ENCODE results near the gene MED7.
A peak's percentile ranks its signal among the peaks of the same experiment; 100 is the strongest.
"Not testable (repeated sequence)": the region's sequence is repeated elsewhere in the genome, so short reads cannot be mapped to it uniquely, and the experiment has no call there.

Gene MED7, protein sequence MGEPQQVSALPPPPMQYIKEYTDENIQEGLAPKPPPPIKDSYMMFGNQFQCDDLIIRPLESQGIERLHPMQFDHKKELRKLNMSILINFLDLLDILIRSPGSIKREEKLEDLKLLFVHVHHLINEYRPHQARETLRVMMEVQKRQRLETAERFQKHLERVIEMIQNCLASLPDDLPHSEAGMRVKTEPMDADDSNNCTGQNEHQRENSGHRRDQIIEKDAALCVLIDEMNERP

DNA sequence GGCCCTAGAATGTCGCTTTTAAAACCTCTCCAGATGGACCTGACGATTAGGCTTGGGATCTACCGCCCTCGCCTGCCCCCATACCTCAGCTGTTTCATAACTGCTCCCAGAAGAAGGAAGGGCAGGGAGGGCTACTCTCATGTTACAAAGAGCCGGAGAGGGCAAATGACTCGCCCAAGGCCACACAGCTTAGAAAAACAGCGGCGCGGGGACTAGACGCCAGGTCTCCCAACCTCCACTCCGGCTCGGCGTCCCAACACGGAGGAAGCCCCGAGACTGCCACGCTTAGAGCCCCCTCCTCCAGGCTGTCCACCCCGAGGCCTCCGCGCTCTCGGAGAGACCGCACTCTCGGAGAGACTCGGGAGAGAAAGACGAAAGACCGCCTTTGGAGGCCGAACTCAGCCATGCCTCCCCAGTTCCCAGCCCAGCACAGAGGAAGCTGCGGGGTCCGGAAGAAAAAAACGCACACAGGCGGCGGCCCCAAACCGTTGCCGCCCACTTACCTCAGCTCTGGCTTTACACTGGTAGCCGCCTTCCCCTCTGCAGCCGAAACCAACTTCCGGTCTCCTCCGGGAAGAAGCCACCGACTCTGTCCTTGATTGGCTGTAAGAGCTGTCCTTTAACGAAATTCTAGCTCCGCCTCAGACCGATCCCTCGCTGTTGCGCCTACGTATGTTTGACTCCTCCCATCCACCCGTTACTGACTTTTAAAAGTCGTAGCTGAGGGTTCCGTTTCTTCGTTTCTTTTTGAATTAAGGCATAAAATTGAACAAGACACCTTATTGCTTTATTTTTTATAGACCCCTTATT, at the start of gene MED7:
Gene MED7 (minus strand): TSS at position 549 of the 810 bp plus-strand sequence. CDS start 3,434 bp downstream, outside the sequence.
- Histone ChIP-seq H3K27ac (ENCODE audit: low read depth, low read length) (peak within 1 kb of the TSS; percentile 88), H3K9me3 (ENCODE audit: control insufficient read depth in 5 of 5, low read length in 5 of 5) (no peaks in the 10 kb centered on the region), H3K27me3 (ENCODE audit: control insufficient read depth in 5 of 5, insufficient read depth in 4 of 5, low read length in 5 of 5) (no peaks in the 10 kb centered on the region), H3K4me1 (ENCODE audit: control insufficient read depth in 5 of 5, insufficient read depth in 5 of 5, low read length in 5 of 5) (peaks cover 2 to 21% (median 17%) of the 10 kb centered on the region in 5 donors), H3K36me3 (ENCODE audit: control insufficient read depth in 5 of 5, insufficient read depth in 5 of 5, low read length in 5 of 5) (peaks cover 10 to 18% (median 14%) of the 10 kb centered on the region in 5 donors), H3K4me3 (ENCODE audit: low read depth in 1 of 5, low read length in 5 of 5) (peak within 1 kb of the TSS; percentile 88 to 97 (median 94)), H3K9ac (ENCODE audit: low read length in 5 of 5) (peak within 1 kb of the TSS; percentile 74 to 99 (median 98))

DNA sequence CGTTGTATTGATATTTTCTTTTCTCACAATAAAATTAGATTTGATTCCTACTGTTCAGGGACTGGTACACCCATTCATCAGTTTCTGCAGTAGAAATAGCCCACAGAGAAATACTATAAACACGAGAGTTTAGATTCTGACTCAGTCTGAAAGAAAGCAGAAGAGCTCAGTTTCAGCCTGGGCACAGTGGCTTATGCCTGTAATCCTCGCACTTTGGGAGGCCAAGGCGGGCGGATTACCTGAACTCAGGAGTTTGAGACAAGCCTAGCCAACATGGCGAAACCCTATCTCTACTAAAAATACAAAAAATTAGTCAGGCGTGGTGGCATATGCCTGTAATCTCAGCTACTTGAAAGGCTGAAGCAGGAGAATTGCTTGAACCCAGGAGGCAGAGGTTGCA, 46.6 kb upstream of the MED7 start:
- H3K9ac ChIP-seq (ENCODE audit: low read length in 5 of 5): no peak overlapping the region
- H3K9me3 ChIP-seq (ENCODE audit: control insufficient read depth in 5 of 5, low read length in 5 of 5): peaks cover 0 to 3% (median 0%) of the 10 kb centered on the region in 5 donors
- H3K27ac ChIP-seq (ENCODE audit: low read depth, low read length): no peak overlapping the region
- no peaks in the 10 kb centered on the region for H3K4me1 ChIP-seq (ENCODE audit: control insufficient read depth in 5 of 5, insufficient read depth in 5 of 5, low read length in 5 of 5)
- peaks cover 0 to 5% (median 0%) of the 10 kb centered on the region in 5 donors for H3K27me3 ChIP-seq (ENCODE audit: control insufficient read depth in 5 of 5, insufficient read depth in 4 of 5, low read length in 5 of 5)
- no peak overlapping the region for H3K4me3 ChIP-seq (ENCODE audit: low read depth in 1 of 5, low read length in 5 of 5)
- no peaks in the 10 kb centered on the region for H3K36me3 ChIP-seq (ENCODE audit: control insufficient read depth in 5 of 5, insufficient read depth in 5 of 5, low read length in 5 of 5)

DNA sequence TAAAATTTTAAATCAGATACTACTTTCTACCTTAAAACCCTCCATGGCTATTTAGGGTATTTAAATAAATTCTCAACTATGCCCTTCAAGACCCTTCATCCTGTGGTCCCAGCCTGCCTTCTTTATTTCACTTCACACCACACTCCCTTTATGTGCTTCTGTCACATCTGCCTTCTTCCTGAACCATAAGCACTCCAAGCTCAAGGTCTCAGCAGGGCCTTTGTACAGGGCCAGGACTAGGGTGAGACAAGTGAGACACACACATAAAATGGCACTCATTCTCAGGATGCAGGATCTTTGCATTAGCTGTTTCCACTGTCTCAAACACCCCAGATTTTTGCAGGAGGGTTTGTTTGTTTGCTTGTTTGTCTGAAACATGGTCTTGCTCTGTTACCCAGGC, 45.6 kb upstream of the MED7 start:
- Histone ChIP-seq H3K4me3 (ENCODE audit: low read depth in 1 of 5, low read length in 5 of 5) (no peak overlapping the region), H3K9ac (ENCODE audit: low read length in 5 of 5) (no peak overlapping the region), H3K27ac (ENCODE audit: low read depth, low read length) (no peak overlapping the region), H3K36me3 (ENCODE audit: control insufficient read depth in 5 of 5, insufficient read depth in 5 of 5, low read length in 5 of 5) (no peaks in the 10 kb centered on the region), H3K4me1 (ENCODE audit: control insufficient read depth in 5 of 5, insufficient read depth in 5 of 5, low read length in 5 of 5) (no peaks in the 10 kb centered on the region), H3K9me3 (ENCODE audit: control insufficient read depth in 5 of 5, low read length in 5 of 5) (peaks cover 0 to 3% (median 0%) of the 10 kb centered on the region in 5 donors), H3K27me3 (ENCODE audit: control insufficient read depth in 5 of 5, insufficient read depth in 4 of 5, low read length in 5 of 5) (no peaks in the 10 kb centered on the region)

DNA sequence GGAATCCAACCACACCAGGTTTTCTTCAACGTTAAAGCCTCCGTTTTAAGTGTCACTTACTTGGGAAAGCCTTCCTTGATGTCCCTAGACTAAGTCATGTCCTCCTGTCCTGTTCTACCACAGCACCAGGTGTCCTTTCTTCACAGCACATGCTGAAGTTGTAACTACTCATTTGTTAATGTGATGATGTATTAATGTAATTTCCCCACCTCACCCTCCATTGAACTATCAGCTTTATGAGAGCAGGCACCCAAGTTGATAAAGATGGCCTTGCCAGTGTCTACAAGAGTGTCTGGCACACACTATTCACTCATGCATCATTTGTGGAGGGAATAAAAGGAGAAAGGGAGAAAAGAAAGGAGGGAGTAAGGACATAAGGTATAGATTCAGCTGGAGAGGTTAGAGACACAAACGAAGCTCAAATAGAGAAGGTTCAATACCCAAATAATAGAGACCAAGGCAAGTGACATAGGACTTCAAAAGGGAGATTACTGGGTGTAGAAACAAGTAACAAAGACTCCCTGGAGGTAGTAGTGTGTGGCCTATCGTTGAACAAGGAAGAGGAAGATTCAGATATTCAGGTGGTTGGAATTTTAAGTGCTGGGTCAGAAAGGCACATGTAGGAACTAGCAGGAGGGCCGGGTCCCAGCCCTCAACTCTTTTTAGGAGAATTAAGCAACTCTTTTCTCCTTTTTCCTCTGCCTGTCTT, 44.5 kb upstream of the MED7 start:
- peaks cover 0 to 3% (median 0%) of the 10 kb centered on the region in 5 donors for H3K27me3 ChIP-seq (ENCODE audit: control insufficient read depth in 5 of 5, insufficient read depth in 4 of 5, low read length in 5 of 5)
- H3K27ac ChIP-seq (ENCODE audit: low read depth, low read length): no peak overlapping the region
- H3K36me3 ChIP-seq (ENCODE audit: control insufficient read depth in 5 of 5, insufficient read depth in 5 of 5, low read length in 5 of 5): no peaks in the 10 kb centered on the region
- H3K4me1 ChIP-seq (ENCODE audit: control insufficient read depth in 5 of 5, insufficient read depth in 5 of 5, low read length in 5 of 5): no peaks in the 10 kb centered on the region
- H3K4me3 ChIP-seq (ENCODE audit: low read depth in 1 of 5, low read length in 5 of 5): no peak overlapping the region
- H3K9ac ChIP-seq (ENCODE audit: low read length in 5 of 5): no peak overlapping the region
- peaks cover 0 to 3% (median 0%) of the 10 kb centered on the region in 5 donors for H3K9me3 ChIP-seq (ENCODE audit: control insufficient read depth in 5 of 5, low read length in 5 of 5)

DNA sequence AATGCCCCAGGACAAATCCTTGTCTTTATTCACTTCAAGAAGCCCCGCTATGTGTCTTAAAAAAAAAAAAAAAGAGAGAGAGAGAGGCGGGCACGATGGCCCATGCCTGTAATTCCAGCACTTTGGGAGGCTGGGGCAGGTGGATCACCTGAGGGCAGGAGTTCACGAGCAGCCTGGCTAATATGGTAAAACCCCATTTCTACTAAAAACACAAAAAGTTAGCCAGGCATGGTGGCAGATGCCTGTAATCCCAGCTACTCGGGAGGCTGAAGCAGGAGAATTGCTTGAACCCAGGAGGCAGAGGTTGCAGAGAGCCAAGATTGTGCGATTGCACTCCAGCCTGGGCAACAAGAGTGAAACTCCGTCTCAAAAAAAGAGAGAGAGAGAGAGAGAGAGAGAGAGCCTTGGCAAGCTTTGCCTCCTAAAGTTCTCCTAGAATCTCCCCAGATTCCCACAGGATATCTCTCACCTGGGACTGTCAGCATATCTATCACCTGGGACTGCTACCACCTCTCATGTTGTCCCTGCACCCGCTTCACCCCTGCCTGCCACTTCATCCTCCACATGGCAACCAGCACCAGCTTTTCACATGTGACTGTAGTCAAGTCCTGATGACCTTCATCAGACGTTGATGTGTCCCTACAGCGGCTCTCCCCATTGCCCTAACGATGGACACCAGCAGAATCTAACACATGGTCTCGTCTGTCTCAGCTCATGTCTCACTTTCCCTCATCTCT, 43.8 kb upstream of the MED7 start:
- H3K4me3 ChIP-seq (ENCODE audit: low read depth in 1 of 5, low read length in 5 of 5): no peak overlapping the region
- peaks cover 0 to 3% (median 0%) of the 10 kb centered on the region in 5 donors for H3K27me3 ChIP-seq (ENCODE audit: control insufficient read depth in 5 of 5, insufficient read depth in 4 of 5, low read length in 5 of 5)
- peaks cover 0 to 3% (median 0%) of the 10 kb centered on the region in 5 donors for H3K9me3 ChIP-seq (ENCODE audit: control insufficient read depth in 5 of 5, low read length in 5 of 5)
- H3K9ac ChIP-seq (ENCODE audit: low read length in 5 of 5): no peak overlapping the region
- no peak overlapping the region for H3K27ac ChIP-seq (ENCODE audit: low read depth, low read length)
- no peaks in the 10 kb centered on the region for H3K4me1 ChIP-seq (ENCODE audit: control insufficient read depth in 5 of 5, insufficient read depth in 5 of 5, low read length in 5 of 5)
- H3K36me3 ChIP-seq (ENCODE audit: control insufficient read depth in 5 of 5, insufficient read depth in 5 of 5, low read length in 5 of 5): no peaks in the 10 kb centered on the region

DNA sequence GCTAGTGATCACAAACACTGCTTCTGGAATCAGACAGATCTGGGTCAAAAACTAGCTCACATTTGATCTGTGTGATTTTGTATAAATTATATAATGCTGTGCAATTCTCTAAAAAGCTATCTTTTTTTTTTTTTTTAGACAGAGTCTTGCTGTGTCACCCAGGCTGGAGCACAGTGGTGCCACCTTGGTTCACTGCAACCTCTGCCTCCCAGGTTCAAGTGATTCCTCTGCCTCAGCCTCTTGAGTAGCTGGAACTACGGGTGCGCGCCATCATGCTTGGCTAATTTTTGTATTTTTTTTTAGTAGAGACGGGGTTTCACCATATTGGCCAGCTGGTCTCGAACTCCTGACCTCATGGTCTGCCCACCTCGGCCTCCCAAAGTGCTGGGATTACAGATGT, 42.5 kb upstream of the MED7 start:
- not testable (repeated sequence) for H3K4me3 ChIP-seq (ENCODE audit: low read depth in 1 of 5, low read length in 5 of 5); H3K27me3 ChIP-seq (ENCODE audit: control insufficient read depth in 5 of 5, insufficient read depth in 4 of 5, low read length in 5 of 5); H3K36me3 ChIP-seq (ENCODE audit: control insufficient read depth in 5 of 5, insufficient read depth in 5 of 5, low read length in 5 of 5); H3K9me3 ChIP-seq (ENCODE audit: control insufficient read depth in 5 of 5, low read length in 5 of 5); H3K27ac ChIP-seq (ENCODE audit: low read depth, low read length); H3K9ac ChIP-seq (ENCODE audit: low read length in 5 of 5); H3K4me1 ChIP-seq (ENCODE audit: control insufficient read depth in 5 of 5, insufficient read depth in 5 of 5, low read length in 5 of 5)

DNA sequence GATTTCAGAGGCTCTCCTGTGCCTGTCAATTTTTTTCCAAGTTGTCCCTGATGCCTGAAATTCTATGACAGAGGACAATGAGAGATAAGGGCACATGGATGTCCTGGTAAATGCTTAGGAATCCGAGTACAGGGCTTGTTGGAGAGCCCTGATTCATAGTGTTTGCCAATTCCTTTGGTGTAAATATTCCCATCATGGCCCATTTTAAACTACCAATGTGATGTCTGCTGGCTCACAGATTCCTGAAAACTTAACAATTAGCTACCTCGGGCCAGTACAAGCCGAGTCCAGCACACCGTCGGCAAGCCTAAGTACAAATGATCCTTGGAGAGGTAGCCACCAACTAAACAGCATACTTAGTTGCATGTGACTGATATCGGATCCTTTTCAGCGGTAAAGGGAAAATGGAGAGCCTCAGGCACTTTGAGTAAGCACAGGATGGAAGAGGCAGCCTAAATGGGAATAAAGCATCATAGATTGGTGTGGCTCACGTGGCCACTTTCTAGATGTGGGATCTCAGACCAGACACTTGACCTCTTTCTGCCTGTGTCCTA, 41.5 kb upstream of the MED7 start:
- H3K9ac ChIP-seq (ENCODE audit: low read length in 5 of 5): no peak overlapping the region
- H3K9me3 ChIP-seq (ENCODE audit: control insufficient read depth in 5 of 5, low read length in 5 of 5): peaks cover 0 to 3% (median 0%) of the 10 kb centered on the region in 5 donors
- H3K4me1 ChIP-seq (ENCODE audit: control insufficient read depth in 5 of 5, insufficient read depth in 5 of 5, low read length in 5 of 5): no peaks in the 10 kb centered on the region
- peaks cover 0 to 3% (median 0%) of the 10 kb centered on the region in 5 donors for H3K27me3 ChIP-seq (ENCODE audit: control insufficient read depth in 5 of 5, insufficient read depth in 4 of 5, low read length in 5 of 5)
- H3K36me3 ChIP-seq (ENCODE audit: control insufficient read depth in 5 of 5, insufficient read depth in 5 of 5, low read length in 5 of 5): no peaks in the 10 kb centered on the region
- no peak overlapping the region for H3K4me3 ChIP-seq (ENCODE audit: low read depth in 1 of 5, low read length in 5 of 5)
- H3K27ac ChIP-seq (ENCODE audit: low read depth, low read length): no peak overlapping the region

DNA sequence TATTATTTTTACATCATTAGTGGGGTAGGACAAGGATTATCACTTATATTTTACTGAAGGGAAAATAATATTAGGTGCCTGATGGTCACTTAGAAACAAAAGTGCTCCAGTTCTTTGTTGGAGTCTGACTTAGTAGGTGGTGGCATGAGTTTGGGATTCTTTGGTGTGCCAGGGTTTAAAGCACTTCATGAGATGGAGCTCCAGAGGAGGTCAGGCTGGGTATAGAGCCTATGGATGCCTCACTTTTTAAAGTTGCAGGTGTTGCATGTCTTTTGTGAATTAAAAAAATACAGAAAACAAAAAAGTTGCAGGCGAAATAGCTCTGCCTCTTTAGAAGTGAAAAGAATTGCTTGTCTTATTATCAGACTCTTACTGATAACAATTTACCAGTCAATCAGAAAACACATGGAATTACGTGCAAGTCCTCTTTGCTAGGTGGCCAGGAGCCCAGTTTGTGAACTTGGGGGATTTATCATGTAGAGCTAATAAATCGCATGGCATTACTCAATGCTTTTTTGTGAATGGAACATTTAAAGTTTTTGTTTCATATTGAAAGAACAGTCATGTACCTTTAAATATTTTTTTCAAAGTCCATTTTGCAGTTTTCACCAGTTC, 39.6 kb upstream of the MED7 start:
- Histone ChIP-seq H3K4me3 (ENCODE audit: low read depth in 1 of 5, low read length in 5 of 5) (peak overlapping the region in 1 of 5 donors; percentile 15), H3K9me3 (ENCODE audit: control insufficient read depth in 5 of 5, low read length in 5 of 5) (peaks cover 0 to 3% (median 0%) of the 10 kb centered on the region in 5 donors), H3K9ac (ENCODE audit: low read length in 5 of 5) (no peak overlapping the region), H3K4me1 (ENCODE audit: control insufficient read depth in 5 of 5, insufficient read depth in 5 of 5, low read length in 5 of 5) (no peaks in the 10 kb centered on the region), H3K27me3 (ENCODE audit: control insufficient read depth in 5 of 5, insufficient read depth in 4 of 5, low read length in 5 of 5) (peaks cover 0 to 3% (median 0%) of the 10 kb centered on the region in 5 donors), H3K36me3 (ENCODE audit: control insufficient read depth in 5 of 5, insufficient read depth in 5 of 5, low read length in 5 of 5) (no peaks in the 10 kb centered on the region), H3K27ac (ENCODE audit: low read depth, low read length) (no peak overlapping the region)

Measured in subcutaneous abdominal adipose tissue (tissue), 5 donors.